GM19193 (cell line): ENCODE measurements around the gene TOMM40L.

Source experiments
- POLR2A ChIP-seq: IDR thresholded peaks from 4 replicates; pipeline ENCODE4 v1.6.1; 2011; ENCODE audit not compliant: insufficient read depth, insufficient read length; ENCODE audit errors: extremely low read depth

The TOMM40L gene

DNA sequence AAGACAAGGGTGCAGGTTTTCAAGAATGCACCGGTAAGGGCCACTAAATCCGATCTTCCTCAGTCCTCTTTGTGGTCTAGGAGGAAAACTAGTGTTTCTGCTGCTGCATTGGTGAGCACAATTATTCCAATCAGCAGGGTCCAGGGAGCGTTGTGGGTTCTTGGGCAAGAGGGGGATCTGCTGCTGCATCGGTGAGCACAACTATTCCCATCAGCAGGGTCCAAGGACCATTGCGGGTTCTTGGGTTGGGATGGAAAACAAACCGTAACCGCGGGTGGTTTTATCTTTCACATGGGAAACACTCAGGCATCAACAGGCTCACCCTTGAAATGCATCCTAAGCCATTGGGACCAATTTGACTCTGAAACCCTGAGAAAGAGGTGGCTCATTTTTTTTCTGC lies 25.7 kb downstream of the TOMM40L start:
- TF ChIP-seq POLR2A: no peak

DNA sequence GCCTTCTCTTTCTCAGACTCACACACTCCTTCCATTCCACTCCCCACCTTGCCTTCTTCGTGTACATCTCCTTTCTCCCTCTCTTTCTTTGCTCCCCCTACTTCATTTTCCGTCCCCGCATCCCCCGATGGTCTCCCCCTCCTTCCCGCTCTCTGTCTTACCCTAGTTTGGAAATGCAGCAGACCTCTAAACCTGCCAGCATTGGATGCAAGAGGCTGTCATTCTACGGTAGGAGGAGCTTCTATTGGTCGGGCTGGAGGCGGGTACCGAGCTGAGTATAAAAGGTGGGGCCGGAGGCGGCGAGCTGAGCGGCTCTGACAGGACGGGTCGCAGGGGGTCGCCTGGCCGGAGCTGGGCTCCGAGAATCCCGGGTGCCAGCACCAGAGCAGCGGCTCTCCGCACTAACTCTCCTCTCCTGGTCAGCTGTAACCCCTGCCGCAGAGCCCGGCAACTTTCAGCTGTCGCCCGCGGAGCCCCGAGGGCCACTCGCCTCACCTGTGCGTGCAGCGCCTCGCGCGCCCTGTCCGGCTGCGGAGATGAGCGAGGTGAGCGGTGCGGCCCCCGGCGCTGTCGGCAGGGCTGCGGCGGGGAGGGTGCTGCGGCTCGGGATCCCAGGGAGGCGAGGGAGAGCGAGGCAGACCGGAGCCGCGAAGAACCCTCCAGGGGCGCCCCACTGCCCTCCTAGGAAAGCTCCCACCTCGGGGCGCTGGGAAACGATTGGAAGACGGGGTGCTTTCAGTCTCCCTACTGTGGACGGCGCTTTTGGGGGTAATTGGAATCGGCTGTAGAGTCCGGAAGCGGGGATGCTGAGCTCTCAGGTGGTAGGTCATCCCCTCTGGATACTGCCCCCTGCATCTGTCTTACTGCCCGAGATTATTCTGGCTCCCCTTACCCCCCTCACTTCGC lies 32.8 kb downstream of the TOMM40L start, which contains the start of gene PCP4L1:
TSS of gene PCP4L1 (plus strand) at position 307 of the 906 bp plus-strand sequence. CDS start at position 537, 230 bp downstream.
- no peak for TF ChIP-seq POLR2A

DNA sequence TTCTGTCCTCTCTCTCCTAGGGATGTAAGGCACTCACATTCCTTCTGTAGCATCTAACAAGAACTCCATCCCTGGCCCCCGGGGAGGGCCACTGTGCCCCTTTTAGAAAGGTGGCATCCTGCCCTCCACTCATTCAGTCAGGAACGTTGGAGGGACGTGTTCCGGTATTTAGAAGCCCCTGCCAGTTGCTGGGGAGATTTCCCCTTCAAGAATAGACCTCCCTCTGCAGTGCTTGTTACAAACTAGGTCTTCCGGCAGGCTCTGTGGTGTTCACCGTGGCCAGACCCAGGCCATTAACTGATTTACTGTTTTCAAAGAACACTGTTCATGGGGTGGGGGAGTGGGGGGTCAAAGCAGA lies 33.5 kb downstream of the TOMM40L start:
- TF ChIP-seq POLR2A: no peak

GRCh38 chr1:161259765-161260164 lies 33.9 kb downstream of the TOMM40L start:
- no peak for TF ChIP-seq POLR2A

- no peak for TF ChIP-seq POLR2A
Observed at GRCh38 chr1:161260376-161261260, 34.8 kb downstream of the TOMM40L start.

DNA sequence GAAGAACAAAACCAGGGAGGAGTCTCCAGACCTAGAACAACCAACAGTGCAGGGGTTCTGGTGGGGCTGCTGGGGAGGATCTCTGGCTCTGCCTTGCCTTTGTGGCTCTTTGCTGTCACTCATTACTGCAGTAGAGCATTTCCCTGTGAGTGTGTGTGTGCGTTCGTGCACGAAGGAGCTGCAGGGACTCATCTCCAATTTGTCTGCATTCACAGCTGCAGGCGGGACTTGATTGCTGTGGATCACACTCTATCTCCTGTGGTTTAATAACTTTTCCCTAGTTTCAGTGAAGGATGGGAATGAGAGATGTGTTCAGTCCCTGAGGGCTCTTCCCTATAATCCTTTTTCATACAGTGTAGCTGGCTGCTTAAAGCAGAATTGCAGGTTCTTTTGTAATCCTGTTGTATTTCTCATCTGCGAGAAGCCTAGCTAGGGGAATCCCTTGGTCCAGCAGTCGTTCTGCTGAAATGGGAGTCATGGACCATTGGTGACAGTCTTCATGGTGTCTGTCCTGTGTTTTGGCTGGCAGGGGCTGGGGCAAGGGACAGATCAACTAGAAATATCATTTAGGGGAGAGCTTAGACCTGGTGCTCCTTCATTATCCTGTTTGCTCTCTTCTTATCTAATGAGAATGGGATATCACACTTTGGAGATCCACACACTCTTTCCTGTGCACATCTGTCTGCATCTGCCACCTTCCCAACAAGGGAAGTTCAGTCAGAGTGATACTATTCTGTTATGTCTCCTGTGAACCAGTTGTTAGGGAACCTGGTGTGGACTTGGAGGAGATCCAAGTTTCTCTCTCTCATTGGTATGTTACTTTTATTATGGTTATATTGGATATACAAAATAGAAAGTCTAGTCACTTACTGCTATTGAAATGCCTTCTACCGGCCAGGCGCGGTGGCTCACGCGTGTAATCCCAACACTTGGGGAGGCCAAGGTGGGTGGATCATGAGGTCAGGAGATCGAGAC lies 35.7 kb downstream of the TOMM40L start:
- TF ChIP-seq POLR2A: no peak

DNA sequence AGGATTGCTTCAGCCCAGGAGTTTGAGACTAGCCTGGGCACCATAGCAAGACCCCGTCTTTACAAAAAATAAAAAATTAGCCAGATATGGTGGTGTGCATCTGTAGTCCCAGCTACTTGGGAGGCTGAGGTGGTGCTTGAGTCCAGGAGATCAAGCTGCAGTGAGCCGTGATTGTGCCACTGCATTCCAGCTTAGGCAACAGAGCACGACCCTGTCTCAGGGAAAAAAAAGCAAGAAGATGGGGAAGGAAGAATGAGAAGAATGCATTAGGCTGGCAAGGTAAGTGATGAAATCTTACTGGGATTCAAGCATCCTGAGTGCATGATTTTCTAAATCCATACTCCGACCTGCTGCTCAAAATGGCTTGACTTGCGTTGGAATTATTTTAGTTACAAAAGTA lies 39.4 kb downstream of the TOMM40L start:
- TF ChIP-seq POLR2A: no peak

DNA sequence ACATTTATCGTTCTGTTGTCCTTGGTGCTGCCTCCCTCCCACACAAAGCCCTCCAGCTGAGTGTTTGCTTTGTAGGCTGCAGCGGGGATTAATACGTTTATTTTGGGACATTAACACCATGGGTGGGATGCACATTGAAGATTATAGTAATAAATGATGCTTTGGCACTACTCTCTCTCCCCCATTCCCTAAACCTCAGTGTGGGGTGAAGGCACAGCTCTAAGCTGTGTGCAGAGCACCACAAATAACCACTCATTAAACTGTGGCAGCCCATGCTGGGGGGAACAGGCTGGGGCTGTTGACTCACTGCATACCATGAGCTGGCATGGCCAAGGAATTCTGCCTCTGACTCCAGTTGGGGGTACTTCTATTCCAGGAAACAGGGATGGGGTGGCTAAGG lies 40.3 kb downstream of the TOMM40L start:
- TF ChIP-seq POLR2A: no peak

- TF ChIP-seq POLR2A: no peak
Observed at GRCh38 chr1:161266836-161267235, 41.0 kb downstream of the TOMM40L start.

- TF ChIP-seq POLR2A: no peak
Observed at GRCh38 chr1:161267321-161267720, 41.5 kb downstream of the TOMM40L start.

DNA sequence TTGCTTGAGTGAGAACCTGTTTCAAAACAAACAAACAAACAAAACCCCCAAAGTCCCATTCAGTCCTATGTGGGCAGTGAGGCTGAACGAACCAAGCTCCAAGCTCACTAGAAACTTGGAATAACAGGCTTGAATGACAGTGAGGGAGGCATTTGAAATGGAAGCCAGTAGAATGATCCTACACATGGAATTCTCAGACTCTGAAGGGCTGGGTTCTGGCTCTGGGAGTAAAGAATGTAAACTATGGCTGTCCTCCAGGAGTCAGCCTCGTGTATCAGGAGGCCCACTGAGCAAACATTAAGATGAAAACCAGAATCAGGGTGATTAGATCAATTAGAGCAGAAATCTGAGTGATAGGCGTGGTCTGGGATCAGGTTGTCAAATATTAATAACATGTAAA lies 47.5 kb downstream of the TOMM40L start:
- no peak for TF ChIP-seq POLR2A

DNA sequence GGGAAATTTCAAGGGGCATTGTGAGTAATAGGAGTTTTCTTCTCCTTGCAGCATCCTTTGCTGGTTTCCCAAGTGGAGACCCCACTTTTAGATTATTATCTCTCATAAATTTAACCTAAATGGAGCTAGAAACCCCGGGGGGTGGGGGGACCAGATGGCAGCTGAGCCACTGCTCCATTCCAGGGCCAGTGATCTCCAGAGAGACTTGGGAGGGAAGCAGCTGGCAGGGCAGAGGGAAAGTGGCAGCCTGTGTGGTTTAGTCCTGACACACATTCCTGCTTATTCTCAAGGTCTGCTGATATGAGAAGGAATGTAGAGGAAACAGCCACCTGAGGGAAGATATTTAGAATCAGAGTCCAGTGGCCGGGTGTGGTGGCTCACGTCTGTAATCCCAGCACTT lies 49.0 kb downstream of the TOMM40L start:
- TF ChIP-seq POLR2A: no peak
